Right lung (tissue), 5 donors: Measurements from ENCODE around the gene DTX1. TPM values are rescaled to one million over a fixed set of nuclear protein-coding genes. Genes with fewer than 3 reads are reported as not detected.

ENCODE experiments used
- DNase-seq, 2 donors: peaks; one replicate each; pipeline ENCODE4 v3.0.0-alpha.2; 2013
- polyA plus RNA-seq, 5 donors: library from polyadenylated mRNA; unstranded; fragments of 120-200 nt; gene quantifications; one replicate each; pipeline versions ENCODE4 v1.2.1 to v1.2.3, GENCODE V29; 2013; ENCODE audit warnings: inconsistent platforms in 1 of 5, low replicate concordance in 1 of 5; ENCODE audit not compliant: insufficient read length in 5 of 5, insufficient read depth in 1 of 5

The DTX1 gene
- polyA plus RNA-seq, 5 donors = 2.7 to 6.4 (median 3.8) TPM

- DNase-seq = no peak
These were observed 13.8 kb downstream of the DTX1 start for GRCh38 chr12:113070117-113070906.

GRCh38 chr12:113071135-113072112 lies 14.9 kb downstream of the DTX1 start:
- DNase-seq = no peak

GRCh38 chr12:113072136-113072535 lies 15.6 kb downstream of the DTX1 start:
- no peak for DNase-seq

GRCh38 chr12:113073586-113073985 lies 17.1 kb downstream of the DTX1 start:
- DNase-seq = no peak

GRCh38 chr12:113075137-113075683 lies 18.7 kb downstream of the DTX1 start:
- DNase-seq = no peak

- DNase-seq = no peak
These were observed 20.7 kb downstream of the DTX1 start for GRCh38 chr12:113077057-113077858.

GRCh38 chr12:113077859-113078255 lies 21.3 kb downstream of the DTX1 start:
- no peak for DNase-seq

GRCh38 chr12:113081873-113082272 lies 25.3 kb downstream of the DTX1 start:
- no peak for DNase-seq

- DNase-seq = no peak
These were observed 26.1 kb downstream of the DTX1 start for GRCh38 chr12:113082486-113083148.

- no peak for DNase-seq
These were observed 27.4 kb downstream of the DTX1 start for GRCh38 chr12:113083863-113084435.

GRCh38 chr12:113086249-113087164 lies 30.0 kb downstream of the DTX1 start:
- no peak for DNase-seq

GRCh38 chr12:113087193-113087592 lies 30.7 kb downstream of the DTX1 start:
- DNase-seq = no peak

- DNase-seq = no peak
These were observed 31.5 kb downstream of the DTX1 start for GRCh38 chr12:113088037-113088436.

GRCh38 chr12:113088971-113089756 lies 32.6 kb downstream of the DTX1 start:
- DNase-seq = no peak

GRCh38 chr12:113089839-113090238 lies 33.3 kb downstream of the DTX1 start:
- no peak for DNase-seq

- DNase-seq = no peak
These were observed 34.2 kb downstream of the DTX1 start for GRCh38 chr12:113090740-113091139.

- no peak for DNase-seq
These were observed 35.0 kb downstream of the DTX1 start for GRCh38 chr12:113091506-113091905.

GRCh38 chr12:113092607-113093408 lies 36.3 kb downstream of the DTX1 start:
- DNase-seq = no peak
